Ureter (tissue), 1 donor: Measurements from ENCODE around the gene SGK2. TPM values are rescaled to one million over a fixed set of nuclear protein-coding genes. Genes with fewer than 3 reads are reported as not detected.

ENCODE experiments used
- DNase-seq: peaks from one replicate; pipeline ENCODE4 v3.0.0-alpha.2; 2020; ENCODE audit warnings: low spot score
- total RNA-seq: library from RNA; stranded (reverse); gene quantifications from one replicate; pipeline ENCODE4 v1.2.4, GENCODE V29; 2023
- donor health status: DM: yes; HTN: yes; CAD: no.

The SGK2 gene
- total RNA-seq, 1 donor from 2014 or later = 29.8 TPM

DNA sequence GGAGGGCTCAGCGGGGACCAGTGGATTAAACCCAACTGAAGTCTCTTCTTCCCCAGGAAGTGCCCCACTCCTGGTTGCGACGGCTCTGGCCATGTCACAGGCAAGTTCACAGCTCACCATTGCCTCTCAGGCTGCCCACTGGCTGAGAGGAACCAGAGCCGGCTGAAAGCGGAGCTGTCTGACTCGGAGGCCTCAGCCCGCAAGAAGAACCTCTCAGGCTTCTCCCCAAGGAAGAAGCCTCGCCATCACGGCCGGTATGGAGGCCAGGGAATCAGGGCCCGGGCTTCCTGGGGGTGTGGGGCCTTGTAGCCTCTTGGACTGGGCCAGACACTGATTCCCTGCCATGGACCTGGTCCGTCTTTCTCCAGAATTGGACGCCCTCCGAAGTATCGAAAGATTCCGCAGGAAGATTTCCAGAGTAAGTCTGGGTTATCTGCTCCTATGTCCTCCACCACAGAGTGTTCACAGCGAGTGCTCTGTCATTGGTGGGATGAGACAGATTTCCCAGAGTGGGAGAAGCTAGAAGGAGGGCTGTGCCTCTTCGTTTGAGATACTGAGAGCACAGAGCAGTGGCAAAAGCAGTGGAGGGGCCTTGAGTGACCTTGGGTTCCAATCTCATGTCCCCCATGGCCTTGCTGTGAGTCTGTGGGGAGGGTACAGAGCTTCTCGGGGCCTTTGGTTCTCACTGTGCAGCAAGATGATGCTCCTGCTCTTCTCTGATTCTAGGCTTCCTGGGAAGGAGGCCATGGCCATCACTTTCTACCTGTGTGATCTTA is 22.6 kb upstream of the SGK2 start:
- DNase-seq = no peak

DNA sequence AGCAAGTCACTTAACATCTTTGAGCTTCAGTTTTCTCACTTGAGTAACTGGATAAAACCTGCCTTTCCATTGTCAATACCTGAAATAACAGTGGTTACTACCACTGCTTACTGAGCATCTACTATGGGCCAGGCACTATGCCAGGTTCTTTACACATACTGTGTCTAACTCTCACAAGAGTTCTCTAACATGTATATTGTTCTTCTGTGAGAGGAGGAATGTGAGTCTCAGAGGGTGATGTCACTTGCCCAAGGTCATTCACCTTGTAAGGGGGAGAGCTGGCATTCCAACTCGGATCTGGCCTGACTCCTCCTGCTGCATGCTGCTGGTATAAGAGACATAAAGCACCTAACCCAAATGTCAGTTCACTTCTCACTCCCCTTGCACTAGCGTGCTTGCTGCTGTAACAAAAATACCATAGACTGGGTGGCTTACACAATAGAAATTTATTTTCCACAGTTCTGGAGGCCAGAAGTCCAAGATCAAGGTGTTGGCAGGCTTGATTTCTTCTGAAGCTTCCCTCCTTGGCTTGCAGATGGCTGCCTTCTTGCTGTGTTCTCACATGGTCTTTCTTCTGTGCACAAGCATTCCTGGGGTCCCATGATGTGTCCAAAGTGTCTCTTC is 21.9 kb upstream of the SGK2 start:
- no peak for DNase-seq

DNA sequence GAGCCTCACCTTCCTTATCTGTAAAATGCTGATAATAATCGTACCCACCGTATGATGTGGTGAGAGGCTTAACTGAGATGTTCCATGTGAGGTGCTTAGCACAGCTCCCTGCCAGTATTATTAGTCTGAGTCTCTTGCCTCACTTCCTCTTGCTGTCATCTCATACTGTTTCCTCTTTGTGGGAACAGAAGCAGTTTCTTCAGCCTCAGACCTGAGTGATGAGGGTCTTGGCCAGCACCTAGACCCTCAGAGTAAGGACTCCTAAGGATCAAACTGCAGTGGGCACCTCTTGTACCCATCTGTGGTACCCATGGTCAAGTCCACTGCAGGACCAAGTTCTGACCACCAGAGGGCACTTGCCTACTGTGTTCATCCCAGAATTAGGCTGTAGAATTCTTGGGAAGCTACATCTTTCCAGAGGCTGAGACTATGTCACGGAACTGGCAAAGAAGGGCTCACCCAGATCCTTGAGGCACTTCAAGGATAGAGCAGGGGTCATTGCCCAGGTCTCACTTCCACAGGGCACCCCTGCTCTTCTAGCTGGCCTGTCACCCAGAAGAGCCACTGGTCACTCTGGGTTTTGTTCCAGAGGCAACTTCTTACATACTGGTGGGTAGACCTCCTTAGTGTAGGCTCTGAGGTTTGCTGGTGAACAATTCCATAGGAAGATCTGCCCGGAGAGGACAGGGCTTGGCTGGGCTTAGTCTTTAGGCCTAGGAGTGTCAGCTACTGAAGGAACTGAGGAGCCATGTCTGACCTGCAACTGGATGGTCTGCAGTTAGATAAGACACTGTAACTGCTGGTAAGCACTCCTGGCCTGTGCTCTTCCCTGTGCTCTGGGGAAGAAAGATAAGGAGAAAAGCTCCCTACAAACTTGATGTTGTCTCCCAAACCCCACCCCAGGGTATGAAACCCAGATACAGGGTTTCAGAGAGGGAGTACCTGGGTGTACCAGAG is 20.6 kb upstream of the SGK2 start:
- DNase-seq = peak; percentile 61

DNA sequence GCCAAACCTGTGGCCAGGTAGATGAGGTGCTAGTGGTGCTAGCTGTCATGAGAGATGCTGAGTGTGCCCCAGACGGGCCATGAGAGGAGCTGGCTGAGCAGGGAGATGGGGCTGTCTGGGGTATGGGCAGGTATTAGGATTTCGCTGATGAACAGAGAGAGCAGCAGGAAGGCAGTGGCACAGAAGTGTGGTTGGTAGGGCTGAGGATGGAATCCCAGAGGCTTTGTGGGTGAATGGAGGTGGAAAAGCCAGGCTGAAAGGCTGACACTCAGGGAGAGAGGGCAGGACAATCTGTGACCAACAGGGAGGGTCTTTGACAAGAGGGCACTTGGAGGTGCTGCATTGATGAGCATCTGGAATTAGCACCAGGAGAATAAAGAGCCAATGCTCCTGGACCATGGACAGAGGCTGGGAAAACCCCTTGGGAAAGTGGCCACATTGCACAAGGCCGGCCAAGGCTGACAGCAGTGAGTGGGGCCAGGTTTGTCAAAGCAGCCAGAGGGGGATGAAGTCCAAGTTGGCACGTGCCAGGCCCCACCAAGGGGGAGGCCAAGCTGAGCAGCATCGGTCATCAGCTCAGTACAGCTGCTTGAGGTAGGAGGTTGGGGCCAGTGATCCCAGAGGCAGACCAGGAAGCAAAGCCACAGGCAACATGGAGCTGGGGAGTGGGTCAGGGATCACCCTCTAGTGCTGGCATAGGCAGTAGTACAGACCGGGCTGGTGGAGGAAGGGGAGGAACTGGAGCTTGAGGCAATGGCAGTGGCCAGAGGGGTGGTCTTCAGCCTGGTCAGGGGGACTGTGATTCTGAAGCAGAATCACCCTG is 19.7 kb upstream of the SGK2 start:
- no peak for DNase-seq

DNA sequence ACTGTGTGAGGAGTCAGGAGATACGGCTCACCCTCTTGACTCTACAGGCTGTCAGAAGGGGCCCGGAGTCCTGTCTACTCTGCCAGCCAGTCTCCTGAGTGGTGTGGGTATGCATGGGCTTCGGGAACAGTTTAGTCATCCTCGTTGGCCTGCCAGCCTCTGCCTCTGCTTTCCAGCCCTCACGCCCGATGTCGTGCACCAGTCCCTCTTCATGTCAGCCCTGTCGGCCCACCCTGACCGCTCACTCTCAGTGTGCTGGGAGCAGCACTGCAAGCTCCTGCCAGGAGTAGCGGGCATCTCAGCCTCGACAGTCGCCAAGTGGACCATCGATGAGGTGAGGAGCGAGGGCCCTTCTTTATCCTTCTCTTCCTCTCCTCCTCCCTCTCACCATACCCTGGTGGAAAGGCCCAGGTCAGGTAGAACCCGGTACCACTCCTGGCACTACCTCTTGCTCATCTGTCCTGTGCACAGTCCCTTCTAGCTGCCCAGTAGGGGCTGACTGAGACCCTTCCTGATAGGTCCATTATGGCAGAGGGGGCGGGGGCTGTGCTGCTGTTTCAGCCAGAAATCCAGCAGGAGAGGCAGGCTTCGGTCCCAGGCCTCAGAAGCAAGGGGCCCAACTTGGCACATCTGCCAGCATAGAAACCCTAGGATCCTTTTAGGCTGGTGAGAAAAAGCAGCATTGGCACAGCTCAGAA is 18.7 kb upstream of the SGK2 start:
- DNase-seq = no peak

DNA sequence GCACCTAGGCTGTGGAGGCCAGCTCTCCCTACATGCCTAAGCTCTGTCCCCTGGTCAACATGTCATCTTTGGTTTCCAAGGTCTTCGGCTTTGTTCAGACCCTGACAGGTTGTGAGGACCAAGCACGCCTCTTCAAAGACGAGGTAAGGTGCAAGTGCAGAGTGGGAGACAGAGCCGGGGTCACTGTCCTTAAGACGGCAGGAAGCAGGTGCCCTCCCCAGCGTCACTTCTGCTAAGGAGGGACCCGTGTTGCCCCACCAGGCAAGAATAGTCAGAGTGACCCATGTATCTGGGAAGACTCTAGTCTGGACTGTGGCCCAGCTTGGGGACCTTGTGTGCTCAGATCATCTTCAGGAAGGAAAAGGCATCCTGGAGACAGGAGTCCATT is 18.2 kb upstream of the SGK2 start:
- DNase-seq = no peak

DNA sequence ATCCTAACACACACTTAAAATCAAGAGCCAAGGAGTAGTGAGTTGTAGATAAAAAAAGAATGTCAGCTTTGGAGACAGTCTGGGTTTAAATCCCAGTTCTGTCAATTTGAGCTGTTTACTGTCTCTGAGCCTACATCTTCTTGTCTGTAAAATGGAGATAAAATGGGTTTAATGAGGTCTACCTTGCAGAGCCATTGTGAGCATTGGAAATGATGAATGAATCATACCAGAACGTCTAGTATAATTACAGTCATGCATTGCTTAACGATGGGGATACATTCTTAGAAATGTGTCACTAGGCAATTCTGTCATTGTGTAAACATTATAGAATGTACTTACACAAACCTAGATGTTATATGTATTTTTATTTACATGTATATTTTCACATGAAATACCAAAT is 17.6 kb upstream of the SGK2 start:
- DNase-seq = no peak

DNA sequence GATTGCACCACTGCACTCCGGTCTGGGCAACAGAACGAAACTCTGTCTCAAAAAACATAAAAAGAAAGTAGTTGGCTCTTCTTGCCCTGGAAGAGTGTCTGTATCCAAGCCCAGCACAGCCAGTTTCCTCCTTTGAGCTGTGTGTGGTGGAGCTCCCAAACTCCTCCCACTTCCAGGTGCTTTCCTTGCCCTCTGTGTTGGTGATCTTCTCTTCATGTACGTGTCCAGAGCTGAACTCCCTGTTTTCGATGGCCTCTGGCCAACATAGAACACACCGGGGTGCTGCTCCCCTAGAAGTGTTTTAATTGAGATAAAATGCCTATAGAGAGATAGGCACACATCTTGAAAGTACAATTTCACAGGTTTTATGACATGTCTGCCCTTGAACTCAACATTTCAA is 16.7 kb upstream of the SGK2 start:
- no peak for DNase-seq

DNA sequence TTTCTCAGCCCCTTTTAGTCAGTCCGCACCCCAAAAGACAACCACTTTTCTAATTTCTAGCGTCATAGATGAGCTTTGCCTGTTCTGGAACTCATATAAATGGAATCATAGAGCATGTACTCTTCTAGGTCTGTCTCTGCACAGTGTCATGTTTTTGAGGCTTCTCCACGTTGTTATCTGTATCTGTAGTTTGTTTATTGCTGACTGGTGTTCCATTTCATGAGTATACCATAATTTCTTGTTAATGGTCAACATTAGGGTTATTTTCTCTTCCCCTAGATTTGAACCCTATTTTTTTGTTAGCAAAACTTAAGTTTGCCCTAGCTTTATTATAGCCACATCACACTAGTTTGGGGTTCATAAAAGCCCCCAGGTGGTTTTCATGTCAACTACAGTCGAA is 16.2 kb upstream of the SGK2 start:
- DNase-seq = no peak

DNA sequence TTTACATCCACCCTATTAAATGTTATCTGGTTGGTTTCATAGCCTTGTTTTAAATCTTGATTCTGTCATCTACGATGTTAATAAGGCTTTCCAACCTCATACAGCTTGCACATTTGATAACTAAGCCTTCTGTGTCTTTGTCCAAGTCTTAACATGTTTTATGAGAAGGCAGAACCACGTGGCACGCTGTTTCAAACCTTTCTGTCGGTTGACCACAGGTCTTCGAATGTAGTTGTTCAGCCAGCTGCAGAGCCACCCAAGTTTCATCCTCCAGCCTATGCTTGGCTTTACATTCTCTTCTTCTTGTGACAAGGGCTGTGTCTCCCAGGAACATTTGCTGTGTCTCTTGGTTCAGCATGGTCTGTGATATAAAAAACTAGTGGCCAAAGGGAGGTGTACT is 15.7 kb upstream of the SGK2 start:
- DNase-seq = no peak

DNA sequence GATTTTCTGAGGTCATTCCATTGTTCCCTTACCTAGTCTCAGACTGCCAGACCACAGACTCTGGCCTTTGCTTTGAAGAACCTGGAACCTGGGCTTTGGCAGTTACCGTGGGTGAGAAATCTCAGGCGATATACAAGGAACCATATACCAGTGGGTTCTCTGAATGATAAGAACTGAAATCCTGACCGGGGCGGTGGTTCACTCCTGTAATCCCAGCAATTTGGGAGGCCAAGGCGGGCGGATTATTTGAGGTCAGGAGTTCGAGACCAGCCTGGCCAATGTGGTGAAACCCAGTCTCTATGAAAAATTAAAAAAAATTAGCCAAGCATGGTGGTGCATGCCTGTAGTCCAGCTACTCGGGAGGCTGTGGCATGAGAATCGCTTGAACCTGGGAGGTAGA is 14.3 kb upstream of the SGK2 start:
- no peak for DNase-seq

DNA sequence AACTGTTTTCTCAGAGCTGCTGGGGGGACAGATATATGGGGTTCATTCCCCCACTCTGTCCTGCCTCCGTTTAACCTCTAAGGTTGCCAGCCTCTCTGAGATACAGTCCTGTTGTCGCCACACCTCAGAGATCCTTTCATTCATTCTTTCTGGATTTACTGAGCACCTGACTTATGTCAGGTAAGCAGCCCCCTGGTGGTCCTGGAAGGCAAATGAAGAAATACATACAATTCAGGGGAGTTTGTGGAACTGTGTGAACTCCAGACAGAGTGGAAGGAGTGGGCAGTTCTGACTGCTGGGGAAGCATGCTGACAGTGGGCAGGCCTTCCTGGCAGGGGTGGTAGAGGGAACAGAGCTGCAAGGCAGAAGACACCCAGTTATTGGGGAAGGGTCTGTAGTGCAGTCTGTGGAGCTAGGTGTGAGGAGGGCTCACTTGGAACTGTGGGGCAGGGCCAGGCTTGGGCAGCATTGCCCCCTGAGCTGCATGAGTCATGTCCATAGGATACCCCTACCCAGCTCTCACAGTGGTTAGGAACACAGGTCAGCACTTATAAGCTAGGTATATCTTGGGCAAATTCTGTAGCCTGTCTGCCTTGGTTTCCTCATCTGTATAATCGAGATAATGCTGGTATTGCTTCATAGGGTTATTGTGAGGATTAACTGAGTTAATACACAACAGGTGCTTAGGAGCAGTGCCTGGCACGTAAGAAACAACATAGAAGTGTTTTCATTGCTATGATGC is 12.8 kb upstream of the SGK2 start:
- no peak for DNase-seq

DNA sequence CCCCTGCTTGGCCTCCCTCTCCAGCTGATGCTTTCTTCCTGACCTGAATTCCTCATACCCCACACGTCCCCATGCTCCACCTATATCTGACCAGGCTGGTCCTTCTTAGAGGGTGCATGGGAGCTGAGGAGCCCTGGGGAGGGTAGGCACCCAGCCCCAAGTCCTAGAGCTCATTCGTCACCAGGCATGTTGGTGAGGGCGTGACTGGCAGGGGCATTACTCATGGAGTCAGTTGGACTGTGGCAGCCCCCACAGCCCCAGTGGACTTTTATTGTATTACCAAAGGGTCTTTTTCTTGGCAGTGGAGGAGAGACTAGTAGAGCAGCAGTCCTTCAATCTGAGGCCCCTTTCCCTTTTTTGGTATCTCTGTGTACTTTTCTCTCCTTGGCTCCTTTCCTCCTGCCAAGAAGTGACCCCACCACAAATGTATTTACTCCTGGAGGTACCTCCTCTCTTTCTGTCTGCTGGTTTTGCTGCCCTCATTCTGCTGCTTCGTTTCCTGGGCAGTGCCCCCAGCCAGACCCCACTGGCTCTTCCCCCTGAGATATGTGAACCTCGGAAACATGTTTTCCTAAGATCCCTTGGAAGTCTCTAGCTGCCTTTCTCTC is 10.4 kb upstream of the SGK2 start:
- no peak for DNase-seq

DNA sequence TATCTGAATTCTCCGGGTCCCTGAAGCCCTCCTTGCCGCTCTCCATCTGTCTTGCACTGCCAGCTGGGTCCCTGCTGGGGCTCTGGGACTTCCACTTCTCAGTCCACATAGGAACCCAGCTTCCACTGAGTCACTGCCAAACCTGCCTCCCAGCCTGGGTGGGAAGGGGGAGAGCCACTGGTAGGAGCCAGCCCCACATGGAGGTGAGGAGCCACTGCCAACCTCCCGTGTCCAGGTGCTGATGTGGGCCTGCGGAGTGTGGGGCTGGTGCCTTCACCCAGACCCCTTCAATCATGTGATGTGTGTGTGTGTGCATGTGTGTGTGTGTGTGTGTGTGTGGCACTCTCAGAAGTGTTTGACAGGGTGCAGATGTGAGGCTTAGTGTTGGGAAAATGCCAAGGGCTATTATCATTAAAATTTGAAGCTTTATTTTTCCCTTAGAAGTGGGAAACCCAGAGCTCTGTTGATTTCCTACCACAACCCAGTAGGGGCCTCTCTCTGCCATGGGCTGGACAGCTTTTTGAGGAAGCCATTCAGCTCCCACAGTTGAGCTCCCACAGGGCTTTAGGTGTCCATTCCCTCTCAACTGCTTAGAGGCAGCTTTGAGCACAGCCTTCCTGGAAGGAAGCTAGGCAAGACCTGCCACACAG is 9.3 kb upstream of the SGK2 start:
- no peak for DNase-seq

DNA sequence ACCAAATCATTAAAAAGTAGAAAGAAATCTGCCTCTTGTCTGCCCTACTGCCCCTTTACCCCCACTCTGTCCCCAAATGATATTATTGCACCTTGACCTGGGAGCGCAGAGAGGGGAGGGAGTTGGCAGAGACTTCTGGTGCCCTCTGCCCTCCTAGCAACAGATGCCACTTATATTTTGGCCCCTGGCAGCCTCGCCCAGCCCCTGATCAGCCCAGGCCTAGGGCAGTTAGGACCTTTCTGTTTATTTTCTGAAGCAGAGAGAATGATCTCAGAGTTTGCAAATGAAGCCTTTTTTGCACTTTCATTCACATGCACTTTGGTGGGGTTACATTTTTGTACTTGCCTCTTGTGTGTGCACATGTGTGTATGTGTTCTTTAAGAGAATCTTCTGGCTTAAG is 8.4 kb upstream of the SGK2 start:
- no peak for DNase-seq

DNA sequence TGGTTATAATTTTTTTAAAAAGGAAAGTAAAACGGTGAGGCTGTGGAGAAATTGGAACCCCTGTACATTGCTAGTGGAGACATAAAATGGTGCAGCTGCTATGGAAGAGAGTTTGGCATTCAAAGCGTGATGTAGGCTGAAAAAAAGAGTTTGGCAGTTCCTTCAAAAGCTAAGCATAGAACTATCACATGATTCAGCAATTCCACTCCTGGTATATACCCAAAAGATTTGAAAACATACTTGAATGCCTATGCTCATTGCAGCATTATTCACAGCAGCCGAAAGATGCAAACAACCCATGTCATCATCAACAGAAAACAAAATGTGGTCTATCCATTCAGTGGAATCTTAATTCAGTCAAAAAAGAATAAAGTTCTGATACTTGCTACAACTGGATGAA is 4.5 kb upstream of the SGK2 start:
- no peak for DNase-seq

DNA sequence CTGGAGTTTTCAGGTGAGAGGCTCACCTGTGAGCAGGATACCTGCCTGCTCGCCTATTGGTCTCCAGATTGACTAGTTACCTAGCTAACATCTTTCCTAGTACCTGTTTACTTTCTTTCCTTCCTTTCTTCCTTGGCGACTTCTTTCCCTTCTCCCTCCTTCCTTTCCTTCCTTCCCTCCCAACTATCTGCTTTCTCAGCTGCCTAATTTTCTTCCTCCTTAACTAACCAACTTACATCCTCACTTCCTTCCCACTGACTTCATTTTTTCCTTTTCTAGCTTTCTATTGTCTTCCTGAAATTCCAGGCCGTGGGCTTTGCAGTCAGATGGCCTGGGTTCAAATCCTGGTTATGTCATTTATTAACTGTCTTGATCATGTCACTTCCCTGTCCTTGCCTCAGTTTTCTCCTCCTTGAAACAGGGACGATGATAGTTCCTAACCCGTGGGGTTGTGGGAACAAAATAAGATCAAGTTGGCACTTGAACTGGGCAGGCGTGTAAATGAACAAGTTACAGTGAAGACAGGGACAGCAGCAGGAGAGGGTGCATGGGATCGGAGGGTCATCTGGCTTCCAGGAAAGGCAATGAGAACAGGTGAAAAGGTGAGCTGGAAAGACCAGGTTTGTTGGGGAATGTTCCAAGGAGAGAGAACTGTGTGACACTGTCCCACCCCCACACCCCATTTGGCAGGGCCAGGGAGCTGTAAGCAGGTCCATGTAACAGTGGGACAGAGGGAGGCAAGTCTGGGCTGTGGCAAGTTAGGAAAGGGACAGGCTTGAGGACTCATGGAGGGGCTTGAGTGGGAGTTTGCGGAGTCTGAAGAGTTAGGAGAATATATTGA is 540 bp downstream of the SGK2 start:
- no peak for DNase-seq

DNA sequence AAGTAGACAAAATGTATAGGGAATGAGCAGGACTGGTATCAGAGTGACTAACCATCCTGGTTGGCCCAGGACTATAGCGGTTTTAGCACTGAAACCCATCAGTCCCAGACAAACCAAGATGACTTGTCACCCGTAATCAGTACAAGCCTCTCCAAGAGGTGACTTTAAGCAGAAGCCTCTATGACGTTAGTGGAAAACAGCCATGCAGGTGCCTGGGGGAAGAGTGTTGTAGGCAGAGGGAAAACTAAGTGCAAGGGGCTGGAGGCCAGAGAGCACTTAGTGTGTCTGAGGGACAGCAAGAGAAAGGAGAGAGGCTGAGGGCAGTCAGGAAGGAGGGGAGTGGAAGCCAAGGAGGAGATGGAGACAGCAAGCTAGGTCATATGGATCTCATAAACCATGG is 2.1 kb downstream of the SGK2 start:
- no peak for DNase-seq

DNA sequence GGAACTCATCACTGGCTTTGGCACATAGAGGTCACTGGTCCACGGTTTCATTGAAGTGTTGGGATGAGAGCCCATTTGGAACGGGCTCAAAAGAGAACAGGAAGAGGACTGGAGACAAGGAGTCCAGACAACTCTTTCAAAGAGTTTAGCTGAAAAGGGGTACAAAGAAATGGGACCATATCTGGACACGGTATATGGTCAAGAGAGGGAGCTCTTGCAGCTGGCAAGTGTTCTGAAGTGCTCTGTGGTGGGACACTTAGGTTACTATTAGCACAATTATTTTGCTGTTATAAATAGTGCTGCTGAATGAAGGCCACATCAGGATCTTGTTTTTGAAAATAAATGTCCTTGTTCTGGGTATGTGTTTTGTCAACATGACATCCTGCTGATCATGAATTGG is 4.6 kb downstream of the SGK2 start:
- DNase-seq = no peak
